Measurements from ENCODE around the gene BMERB1.

Gene BMERB1

GRCh38 chr16:15636392-15636873 is 202.0 kb downstream of the BMERB1 start:
- peak overlapping the region in 2 of 7 experiments; percentile 25 to 41 for H3K4me3 ChIP-seq (ENCODE audit: control insufficient read depth in 1 of 7, extremely low read depth in 1 of 7, insufficient read depth in 4 of 7, low read depth in 2 of 7, low read length in 6 of 7)
- peak in 2 of 3 donors; percentile 43 to 46 for DNase-seq
- H3K27me3 ChIP-seq (replicated peaks in 2 of 5; ENCODE audit: control insufficient read depth in 4 of 5, insufficient read depth in 5 of 5, low read length in 4 of 5): no peaks in the 10 kb centered on the region
- H3K36me3 ChIP-seq (ENCODE audit: control insufficient read depth in 4 of 4, insufficient read depth in 4 of 4, low read length in 3 of 4): peaks cover 33 to 75% (median 53%) of the 10 kb centered on the region in 4 experiments
- H3K27ac ChIP-seq (ENCODE audit: insufficient read depth in 1 of 2, low read depth in 1 of 2, low read length in 2 of 2, poor library complexity in 1 of 2, severe bottlenecking in 2 of 2): peak overlapping the region; percentile 33 to 67
- peaks cover 17 to 30% (median 21%) of the 10 kb centered on the region in 4 experiments for H3K4me1 ChIP-seq (ENCODE audit: control extremely low read depth in 1 of 4, control insufficient read depth in 4 of 4, insufficient read depth in 4 of 4, low read length in 3 of 4)
- CTCF ChIA-PET: no interaction called here
- POLR2A ChIA-PET: no interaction called here
- peaks cover 0 to 2% (median 0%) of the 10 kb centered on the region in 5 experiments for H3K9me3 ChIP-seq (ENCODE audit: control extremely low read depth in 1 of 5, control insufficient read depth in 4 of 5, insufficient read depth in 2 of 5, low read depth in 1 of 5, low read length in 4 of 5)
